ENCODE data around the gene CMSS1.

Gene CMSS1

DNA sequence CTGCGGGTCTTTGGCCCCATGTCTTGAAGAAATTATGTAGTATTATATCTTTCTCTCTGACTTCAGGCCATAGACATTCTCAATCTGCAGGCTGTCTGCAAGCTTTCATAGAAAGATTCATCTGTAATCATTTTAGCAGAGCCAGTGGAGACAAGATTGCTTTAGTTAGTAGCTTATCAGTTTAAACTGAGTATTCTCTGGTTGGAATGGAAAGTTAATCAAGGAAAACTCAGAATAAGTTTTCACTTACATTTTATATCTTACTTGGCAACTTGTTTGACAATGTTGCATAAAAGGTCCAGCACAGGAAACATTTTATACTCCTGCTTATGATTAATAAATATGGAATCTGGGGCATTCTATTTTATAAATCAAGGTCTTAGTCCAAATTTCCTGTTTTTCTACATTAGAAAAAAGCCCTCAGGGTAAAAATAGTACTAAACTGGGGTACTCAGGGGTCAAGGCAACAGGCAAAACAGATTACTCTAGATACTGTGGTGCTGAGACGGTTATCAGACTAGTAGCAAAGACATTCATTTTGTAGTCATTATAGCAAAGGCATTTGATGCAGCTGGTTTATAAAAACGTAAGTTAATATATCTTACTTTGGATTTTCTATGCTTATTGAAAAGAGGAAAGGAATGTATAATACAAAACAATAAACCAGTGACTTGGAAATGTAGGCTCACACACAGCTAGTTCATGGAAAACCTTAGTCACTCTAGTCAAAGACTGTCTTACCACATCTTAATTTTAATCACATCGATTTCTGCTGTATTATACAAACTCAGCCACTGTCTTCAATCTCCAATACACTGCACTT is 341.9 kb downstream of the CMSS1 start:
- no peak for DNase-seq

- DNase-seq = no peak
These were observed 342.9 kb downstream of the CMSS1 start for GRCh38 chr3:100160521-100160920.

GRCh38 chr3:100163787-100164186 is 346.1 kb downstream of the CMSS1 start:
- no peak for DNase-seq

DNA sequence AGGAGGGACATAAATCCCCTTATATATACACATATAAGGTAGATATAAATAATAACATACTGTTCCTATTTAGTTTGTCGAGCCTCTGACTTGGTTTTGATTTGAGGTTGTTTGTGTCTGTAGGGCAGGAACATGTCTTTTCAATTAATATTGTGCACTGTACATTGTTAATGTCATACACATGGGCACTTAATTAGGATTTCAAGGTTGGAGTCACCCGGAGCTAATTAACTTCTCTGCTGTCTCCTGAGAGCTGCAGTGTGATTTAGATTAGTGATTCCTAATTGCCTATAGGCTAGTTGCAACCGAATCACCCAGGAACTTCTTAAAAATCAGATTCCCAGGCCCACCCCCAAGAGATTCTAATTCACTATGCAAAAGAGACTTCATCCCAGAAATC is 347.1 kb downstream of the CMSS1 start:
- no peak for DNase-seq

DNA sequence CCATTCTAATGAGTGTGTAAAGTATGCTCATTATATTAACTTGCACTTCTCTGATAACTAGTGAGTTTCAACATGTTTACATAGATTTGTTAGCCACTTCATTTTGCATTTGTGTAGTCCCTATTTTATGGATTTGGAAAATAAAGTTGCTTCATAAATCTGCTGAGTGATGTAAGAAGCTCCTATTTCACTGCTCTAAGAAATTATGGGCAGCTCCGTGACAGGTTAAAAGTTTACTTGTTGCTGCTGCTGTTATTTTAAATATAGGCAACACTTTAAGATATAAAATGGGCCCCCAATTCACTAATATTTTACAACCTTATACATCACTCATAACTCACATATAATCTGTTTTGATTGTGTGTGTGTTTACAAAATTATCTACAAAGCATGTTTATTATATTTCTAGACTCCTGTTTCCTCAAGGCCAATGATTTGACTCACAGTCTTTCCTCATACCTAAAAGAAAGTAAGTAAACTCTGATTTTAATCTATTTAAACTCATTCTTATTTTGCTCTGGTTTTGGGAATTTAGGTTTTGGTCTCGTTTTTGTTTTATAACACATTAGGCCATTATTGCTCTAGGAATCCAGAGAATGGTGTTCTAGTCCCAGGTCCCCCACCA is 348.4 kb downstream of the CMSS1 start:
- DNase-seq = no peak

DNA sequence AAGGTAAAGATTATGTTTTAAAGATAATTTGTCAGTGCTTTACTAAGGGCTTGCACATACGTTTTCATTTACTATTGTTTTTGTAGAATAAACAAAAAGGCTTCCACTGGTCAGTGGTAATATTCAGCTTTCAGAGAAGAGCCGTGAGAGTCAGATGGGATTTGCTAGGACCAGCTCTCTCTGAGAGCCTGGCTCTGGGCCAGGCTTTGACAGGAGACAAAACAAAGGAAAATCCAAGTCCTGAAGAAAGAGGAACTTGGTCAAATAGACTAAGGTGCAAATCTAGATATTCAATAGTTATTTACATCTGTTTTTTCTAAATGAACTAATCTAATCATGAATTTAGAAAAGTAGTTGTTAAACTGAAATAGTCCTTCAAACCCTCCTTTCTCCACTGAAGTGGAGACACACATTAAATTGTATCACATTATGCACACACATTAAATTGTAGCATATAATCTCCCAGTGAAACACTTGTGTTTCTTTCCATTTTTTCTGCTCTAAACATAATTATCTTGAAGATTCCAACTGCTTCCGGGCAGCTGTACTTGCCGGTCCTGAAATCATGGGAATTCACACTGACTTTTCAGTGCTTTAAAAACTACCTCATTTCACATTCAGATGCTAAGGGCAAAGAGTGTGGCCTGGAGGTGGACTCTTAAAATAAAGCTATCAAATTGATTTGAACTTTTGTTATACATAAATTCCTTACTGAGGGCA is 351.7 kb downstream of the CMSS1 start:
- DNase-seq = no peak

GRCh38 chr3:100170486-100170885 is 352.8 kb downstream of the CMSS1 start:
- DNase-seq = no peak

DNA sequence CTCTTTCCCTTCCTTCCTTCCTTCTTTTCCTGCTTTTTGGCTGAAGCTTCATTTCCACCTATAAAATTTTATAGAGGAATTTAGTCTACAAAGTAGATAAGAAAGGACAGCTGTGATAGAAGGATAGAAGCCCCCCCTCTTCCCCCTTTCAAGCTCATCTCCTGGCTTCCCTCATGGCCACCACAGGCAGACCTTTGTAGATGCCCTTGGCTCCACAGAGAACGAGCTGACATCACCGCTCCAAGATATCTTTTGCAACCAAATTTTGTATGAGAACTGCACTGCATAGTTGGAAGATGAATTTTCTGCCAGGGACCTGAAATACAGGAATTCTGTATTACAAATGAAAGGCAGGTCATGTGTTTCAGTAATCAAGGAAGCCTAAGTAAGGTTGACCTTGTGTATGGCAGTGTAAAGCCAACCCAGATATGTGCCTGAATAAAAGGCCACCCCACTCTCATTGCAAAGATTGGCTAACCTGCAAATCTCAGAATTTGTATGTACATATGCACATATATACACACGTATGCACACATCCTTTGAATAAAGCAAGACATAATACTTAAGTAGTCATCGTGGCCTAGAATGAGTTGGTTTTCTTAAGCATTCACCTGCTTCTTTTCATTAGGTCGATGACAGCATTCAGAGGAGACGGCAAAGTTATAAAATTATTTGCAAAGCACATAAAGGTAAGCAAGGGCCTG is 353.7 kb downstream of the CMSS1 start:
- DNase-seq = no peak

- no peak for DNase-seq
These were observed 356.3 kb downstream of the CMSS1 start for GRCh38 chr3:100173961-100174360.

DNA sequence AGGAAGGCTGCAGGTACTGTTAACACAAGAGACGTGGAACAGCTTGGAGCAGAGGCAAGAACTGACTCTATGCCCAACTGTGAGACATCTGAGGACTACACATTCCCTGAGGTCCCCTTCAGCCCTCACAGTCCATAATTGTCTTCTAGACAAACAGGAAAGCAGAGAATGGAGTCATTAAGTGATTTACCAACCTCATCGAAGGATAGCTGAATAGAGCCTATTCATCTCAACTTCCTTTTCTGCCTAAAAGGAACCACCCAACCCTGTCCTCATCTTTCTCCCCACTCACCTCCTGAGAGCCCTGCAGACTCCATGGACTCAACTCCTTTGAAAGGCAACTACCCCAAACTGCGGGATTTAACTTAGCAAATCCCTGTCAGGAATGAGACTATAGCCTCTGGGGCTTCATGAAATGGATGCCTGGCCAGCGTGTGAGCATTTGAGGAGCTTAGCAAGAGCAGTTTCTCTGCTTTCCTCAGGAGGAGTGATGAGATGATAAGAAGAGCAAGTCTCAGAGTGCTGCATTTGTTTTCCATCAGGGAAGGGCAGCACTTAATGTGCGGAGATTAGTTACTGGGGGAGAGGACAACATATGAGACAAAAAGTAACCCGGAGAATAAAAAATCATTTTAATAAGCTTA is 358.1 kb downstream of the CMSS1 start:
- no peak for DNase-seq

- no peak for DNase-seq
These were observed 362.2 kb downstream of the CMSS1 start for GRCh38 chr3:100179692-100180349.

- DNase-seq = no peak
These were observed 366.0 kb downstream of the CMSS1 start for GRCh38 chr3:100183608-100184125.

DNA sequence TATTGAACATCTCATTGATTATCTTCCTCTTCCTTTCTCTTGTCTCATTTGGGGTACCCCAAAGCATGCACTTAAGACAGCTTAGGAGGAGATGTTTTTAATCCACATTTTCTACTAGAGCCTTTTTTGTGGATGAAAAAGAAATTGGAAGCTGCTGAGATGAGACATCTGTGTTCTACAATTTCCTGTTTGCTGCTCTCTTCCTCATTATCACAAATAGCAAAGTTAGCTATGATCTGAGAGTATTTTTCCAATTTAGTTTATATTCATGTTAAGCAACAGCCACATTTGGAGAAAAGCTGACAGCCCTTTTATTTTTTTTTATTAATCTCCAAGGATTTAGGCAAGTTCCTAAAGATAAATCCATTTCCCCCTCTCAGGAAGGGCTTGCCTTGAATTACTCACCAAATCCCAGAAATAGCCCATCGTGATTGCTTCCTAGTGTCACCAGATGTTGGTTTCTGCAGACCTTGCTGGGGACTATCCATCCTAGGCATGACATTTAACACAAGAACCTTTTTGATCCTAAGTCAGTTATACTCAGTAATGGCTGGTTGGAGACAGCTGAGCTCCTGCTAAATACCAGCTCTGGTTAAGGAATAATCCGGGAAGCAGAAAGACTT is 367.4 kb downstream of the CMSS1 start:
- DNase-seq = no peak

- no peak for DNase-seq
These were observed 368.2 kb downstream of the CMSS1 start for GRCh38 chr3:100185847-100186246.

- DNase-seq = no peak
These were observed 371.8 kb downstream of the CMSS1 start for GRCh38 chr3:100189444-100189964.

- no peak for DNase-seq
These were observed 377.7 kb downstream of the CMSS1 start for GRCh38 chr3:100195375-100195774.

- no peak for DNase-seq
These were observed 380.2 kb downstream of the CMSS1 start for GRCh38 chr3:100197876-100198275.

DNA sequence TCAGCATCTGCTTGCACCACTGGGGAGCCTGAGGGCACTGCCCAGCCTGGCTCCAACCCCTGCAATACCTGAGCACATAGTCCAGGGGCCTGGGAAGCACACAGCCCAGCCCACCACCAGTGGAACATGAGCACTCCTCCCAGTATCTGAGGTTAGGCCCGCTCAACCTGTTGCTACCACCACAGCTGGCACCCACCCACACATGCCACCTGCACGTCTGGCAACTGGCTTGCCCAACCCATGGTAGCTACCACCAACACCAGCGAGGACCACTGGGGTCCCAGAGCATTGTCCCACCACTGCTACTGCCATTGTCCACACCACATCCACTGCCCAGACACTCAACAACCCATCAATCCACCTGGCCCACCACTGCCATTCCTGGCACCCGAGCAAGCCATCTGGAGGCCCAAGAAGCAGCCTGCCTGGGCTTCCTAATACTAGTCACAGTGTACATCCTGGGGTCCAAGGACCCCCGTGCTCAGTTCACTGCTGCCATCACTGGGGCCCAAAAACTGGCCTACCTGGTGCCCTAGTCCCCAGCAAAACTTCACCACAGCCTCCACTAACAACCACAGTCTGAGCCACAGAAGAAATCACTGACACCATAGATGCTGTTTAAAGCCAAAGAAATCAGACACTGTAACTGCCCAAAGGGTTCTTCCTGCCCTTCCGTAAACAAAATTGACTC is 381.1 kb downstream of the CMSS1 start:
- DNase-seq = no peak

DNA sequence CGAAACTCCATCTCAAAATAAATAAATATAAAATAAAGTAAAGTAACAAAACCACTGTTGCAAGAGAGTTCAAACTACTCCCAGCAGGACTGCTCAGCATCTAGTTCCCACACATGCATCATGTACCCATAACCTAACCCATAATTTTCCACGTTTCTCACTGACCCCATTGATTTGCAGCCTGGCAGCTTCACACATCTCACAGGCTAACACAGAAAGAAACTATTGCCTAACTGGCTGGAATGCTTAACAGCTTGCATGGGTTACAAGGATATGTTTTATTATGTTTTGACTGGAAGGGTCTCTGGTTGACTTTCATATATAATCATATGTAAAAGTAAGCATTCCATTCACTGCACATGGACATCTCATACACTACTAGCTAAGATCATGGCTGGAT is 387.5 kb downstream of the CMSS1 start:
- no peak for DNase-seq

DNA sequence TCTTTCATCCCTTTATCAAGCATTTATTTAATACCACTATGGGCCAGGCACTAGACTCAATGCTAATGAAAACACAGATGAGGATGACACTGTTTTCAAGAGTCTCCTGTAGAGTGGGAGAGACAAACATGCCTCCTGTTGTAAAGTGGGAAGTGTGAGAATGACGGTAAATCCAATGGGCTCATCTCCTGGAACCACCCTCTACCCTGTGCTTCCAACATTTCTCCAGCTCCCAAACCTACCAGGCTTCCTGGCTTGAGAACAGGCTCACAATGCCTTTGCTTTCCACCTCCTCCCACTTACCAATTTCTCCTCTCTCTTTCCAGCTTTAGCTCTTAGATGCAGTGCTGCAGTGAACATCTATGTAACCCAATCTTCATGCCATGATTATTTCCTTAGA is 389.0 kb downstream of the CMSS1 start:
- DNase-seq = no peak

DNA sequence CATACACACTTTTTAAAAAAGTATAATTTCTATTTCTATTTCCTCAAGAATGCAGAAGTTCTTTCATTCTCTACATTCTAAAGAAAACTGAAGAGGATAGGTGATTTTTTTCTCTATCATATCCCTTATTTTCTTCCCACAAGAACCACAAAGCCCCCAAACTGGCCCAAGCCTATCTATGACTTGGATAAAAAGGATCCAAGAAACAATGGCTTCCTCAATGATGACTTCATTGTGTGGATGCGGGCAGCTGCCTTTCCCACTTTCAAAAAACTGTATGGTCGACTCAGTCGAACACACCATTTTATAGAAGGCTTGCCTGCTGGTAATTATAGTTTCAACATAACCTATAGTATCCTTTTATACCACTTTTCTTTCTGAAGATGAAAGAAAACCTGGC is 390.2 kb downstream of the CMSS1 start:
- no peak for DNase-seq
